GM19395 (cell line): Measurements from ENCODE around the gene KRT2.

Experiments used
- ATAC-seq: cut with Tn5 transposase; IDR thresholded peaks from one replicate; pipeline ENCODE4 v1.9.1; 2021; ENCODE audit warnings: mild to moderate bottlenecking, moderate library complexity; ENCODE audit not compliant: unreplicated experiment

KRT2 gene

GRCh38 chr12:52651726-52652261 lies at the start of gene KRT2:
Gene KRT2, minus strand, starts transcription at chr12:52652211. Its CDS starts 69 bp downstream, at chr12:52652142.
- ATAC-seq = no peak

GRCh38 chr12:52701281-52701680 lies 49.3 kb upstream of the KRT2 start:
- no peak for ATAC-seq

DNA sequence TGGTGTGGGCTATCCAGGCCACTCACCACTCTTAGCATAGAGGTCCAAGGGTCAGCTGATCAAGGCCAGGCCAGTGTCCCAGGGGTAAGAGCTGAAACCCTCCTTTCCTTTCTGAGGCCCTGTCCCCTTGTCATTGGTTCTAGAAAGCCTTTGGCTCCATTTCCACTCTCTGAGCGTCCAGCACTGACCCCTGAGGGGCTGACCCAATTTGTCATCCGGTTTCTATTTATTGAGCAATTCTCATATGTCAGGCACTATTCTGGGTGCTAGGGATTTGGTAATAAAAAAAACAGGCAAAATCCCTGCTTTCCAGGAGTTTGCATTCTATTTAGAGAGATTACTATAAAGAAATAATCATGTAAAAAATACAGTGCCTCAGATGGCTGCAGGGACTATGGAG lies 47.9 kb upstream of the KRT2 start:
- no peak for ATAC-seq

DNA sequence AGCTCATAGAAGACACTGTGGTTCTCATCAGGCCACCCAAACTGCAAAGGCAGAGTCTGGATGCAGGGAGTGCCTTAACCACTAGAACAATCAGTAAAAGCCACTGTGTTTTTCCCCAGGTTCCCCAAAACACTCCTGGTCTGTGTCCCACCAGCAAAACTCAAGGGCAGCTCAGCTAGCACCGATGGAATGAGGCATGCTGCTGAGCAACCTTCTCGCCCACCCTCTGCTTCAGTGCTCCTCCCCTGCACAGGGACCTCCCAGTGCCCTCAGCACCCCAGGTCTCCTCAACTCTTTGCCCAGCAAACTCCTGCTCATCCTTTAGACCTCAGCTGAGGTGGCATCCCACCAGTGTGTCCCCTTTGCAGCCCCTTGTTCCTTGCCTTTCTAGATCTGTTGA lies 47.4 kb upstream of the KRT2 start:
- no peak for ATAC-seq

- ATAC-seq = no peak
These were observed 46.8 kb upstream of the KRT2 start for GRCh38 chr12:52698651-52699340.

GRCh38 chr12:52697058-52697582 lies 45.1 kb upstream of the KRT2 start:
- no peak for ATAC-seq

DNA sequence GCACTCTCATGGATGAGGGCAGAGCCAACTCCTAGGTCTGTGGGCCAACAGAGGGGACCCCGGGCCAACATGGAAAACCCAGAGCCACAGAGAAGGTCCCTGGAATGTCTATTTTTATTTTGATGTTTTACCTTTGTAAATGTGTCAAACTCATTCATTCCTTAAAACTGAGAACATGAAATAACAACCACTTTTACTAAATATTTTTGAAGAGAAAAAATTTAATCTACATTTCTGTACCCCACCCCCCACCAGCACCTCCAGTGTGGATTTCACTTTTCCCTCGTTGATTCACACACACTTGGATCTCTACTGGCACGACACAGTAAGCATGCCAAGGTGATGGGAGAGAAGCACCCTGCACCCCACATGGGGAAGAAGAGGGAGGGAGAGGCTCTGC lies 44.6 kb upstream of the KRT2 start:
- ATAC-seq = no peak

- ATAC-seq = no peak
These were observed 43.0 kb upstream of the KRT2 start for GRCh38 chr12:52695039-52695438.

- ATAC-seq = no peak
These were observed 42.1 kb upstream of the KRT2 start for GRCh38 chr12:52694151-52694550.

DNA sequence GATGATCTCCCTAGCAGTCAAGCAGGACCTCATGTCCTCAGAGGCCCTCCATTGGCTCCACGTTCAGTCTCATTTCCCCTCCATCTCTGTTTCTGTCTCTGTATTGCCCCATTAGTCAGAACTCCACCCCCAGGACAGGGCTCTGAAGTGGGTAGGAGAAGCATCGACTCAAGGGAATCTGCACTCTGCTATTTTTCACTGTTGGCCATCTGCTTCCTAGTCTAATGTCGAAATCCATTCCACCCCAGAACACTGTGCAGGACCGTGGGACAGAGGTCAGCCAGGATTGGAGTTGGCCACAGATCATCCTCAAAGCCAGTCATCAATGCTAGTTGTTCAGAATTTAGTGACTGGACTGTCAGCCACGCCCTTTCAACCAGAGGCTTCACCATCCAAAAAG lies 41.2 kb upstream of the KRT2 start:
- no peak for ATAC-seq

- no peak for ATAC-seq
These were observed 40.2 kb upstream of the KRT2 start for GRCh38 chr12:52692254-52692653.

DNA sequence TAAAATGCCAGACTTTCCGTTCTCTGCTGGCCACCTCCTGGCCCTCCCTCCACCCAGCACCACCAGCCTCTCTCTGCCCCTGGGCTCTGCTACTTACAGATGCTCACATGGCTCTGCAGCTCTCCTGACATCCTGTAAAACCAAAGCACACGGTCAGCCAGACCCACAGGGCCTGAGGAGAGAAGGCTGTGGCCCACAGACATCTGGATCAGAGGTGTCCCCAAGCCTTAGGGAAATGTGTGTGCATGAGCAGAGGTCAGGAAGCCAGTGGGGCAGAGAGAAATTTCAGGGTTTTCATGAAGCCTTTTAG lies 39.8 kb upstream of the KRT2 start:
- no peak for ATAC-seq

DNA sequence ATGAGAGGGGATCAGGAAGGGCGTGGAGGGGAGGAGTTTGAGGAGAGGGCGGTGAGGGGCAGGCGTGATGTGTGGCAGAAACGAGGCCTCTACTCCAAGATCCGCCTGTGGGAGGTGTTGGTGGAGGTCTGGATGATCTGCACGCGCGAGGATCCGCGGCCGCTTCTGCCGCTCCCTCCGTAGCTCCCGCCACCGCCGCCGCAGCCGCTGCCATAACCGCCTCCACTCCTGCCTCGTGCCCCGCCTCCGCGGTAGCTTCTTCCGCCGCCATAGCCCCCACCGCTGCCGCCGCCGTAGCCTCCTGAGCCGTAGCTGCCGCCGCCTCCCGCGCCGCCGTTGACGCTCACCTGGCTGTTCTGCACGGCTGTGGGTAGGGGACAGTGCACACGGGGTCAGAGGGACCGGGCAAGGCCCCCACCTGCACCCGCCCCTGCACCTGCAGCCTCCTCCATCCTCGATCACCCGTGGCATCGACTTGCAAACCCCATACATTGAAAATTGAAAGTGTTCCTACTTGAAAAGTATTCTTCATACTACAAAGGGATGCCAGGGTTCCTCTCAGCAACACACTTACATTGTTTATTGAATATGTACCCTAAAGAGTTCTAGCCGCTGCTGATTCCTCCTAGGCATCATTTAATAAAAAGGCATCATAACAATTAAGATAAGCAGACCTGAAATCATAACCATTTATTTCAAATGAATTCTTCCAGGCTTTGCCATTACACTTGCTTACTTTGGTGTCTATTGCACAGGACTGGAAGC lies 39.2 kb upstream of the KRT2 start:
- ATAC-seq = no peak

GRCh38 chr12:52690351-52691075 lies 38.5 kb upstream of the KRT2 start:
- no peak for ATAC-seq

DNA sequence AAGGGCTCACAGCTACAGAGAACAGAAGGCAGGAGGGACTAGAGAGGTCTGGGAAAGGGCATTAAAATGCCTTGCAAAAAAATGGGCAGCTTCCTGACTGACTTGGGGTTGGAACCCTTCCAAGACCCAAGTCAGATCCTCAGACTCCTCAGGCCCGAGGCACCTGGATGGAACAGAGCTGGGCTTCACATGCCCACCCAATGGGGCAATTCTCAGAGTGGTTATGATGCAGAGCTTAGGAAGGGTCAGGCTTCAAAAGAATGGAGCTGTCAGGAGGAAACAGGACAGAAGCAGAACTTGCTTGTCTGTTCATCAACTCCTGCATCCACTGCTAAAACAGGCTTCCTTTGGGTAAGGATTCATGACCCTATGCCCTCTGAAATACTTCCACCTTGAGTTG lies 37.9 kb upstream of the KRT2 start:
- ATAC-seq = no peak

DNA sequence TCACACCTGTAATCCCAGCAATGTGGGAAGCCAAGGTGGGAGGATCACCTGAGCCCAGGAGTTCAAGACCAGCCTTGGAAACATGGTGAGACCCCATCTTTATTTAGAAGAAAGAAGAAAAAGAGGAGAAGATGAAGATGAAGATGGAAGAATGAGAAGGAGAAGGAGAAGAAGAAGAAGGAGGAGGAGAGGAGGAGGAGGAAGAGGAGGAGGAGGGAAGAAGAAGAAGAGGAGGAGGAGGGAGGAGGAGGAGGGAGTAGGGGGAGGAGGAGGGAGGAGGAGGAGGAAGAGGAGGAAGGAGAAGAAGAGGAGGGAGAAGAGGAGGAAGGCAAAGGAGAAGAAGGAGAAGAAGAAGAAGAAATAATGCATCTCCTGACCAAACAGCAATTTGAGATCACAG lies 37.2 kb upstream of the KRT2 start:
- ATAC-seq = no peak

GRCh38 chr12:52688481-52688880 lies 36.5 kb upstream of the KRT2 start:
- no peak for ATAC-seq

- no peak for ATAC-seq
These were observed 35.7 kb upstream of the KRT2 start for GRCh38 chr12:52687497-52688385.

- ATAC-seq = no peak
These were observed 34.9 kb upstream of the KRT2 start for GRCh38 chr12:52686756-52687487.

DNA sequence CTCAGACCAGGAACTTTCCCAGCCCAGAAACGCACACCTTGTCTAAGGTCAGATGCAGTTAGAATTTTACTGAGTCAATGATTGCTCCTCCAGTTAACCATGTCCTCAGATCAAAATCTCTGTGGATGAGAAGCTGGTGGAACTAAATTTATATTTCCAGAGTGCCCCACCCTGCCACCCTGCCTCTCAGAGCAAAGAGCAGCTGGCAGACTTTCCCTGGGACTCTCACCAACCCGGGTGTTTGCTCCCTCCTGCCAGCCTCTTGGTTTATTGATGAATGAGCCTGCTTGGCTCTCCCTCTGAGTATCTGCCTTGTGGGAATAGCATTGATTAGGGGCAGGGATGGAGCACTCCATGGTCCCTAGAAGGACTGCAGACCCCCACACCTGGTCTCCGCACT lies 34.1 kb upstream of the KRT2 start:
- no peak for ATAC-seq
